Ramos (cell line): ENCODE results near the gene RCBTB2.
"Not testable (repeated sequence)": the region's sequence is repeated elsewhere in the genome, so short reads cannot be mapped to it uniquely, and the experiment has no call there.

Experiments used
- in situ Hi-C: fragments of 300-500 bp; cut with MboI; formaldehyde crosslinking; loops from one replicate; pipeline ENCODE4 v1.14.3; 2022; ENCODE audit warnings: low sequenced_read_pairs; ENCODE audit not compliant: unreplicated experiment

The RCBTB2 gene

GRCh38 chr13:48476686-48477085 is 56.2 kb downstream of the RCBTB2 start:
- in situ Hi-C loops = no loop called here

DNA sequence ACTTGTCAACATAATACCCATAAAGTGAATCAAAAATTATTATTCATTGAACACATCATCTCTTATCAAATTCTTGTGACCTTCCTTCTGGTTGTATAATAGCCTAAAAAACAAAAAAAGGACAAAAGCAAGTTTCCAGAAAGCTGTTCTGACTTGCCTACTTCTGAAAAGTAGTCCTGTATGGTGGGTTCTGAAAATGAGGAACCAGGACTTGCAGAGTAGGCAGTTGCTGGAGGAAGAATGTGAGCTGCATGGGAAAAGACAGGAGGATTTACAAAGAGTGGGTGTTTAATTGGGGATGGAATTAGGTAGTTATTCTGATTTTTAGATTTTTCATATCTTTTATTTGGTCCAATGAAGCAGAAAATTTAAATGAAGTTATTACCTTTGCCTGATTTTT is 56.7 kb downstream of the RCBTB2 start:
- in situ Hi-C loops = no loop called here

GRCh38 chr13:48475230-48475629 is 57.6 kb downstream of the RCBTB2 start:
- in situ Hi-C loops = no loop called here

DNA sequence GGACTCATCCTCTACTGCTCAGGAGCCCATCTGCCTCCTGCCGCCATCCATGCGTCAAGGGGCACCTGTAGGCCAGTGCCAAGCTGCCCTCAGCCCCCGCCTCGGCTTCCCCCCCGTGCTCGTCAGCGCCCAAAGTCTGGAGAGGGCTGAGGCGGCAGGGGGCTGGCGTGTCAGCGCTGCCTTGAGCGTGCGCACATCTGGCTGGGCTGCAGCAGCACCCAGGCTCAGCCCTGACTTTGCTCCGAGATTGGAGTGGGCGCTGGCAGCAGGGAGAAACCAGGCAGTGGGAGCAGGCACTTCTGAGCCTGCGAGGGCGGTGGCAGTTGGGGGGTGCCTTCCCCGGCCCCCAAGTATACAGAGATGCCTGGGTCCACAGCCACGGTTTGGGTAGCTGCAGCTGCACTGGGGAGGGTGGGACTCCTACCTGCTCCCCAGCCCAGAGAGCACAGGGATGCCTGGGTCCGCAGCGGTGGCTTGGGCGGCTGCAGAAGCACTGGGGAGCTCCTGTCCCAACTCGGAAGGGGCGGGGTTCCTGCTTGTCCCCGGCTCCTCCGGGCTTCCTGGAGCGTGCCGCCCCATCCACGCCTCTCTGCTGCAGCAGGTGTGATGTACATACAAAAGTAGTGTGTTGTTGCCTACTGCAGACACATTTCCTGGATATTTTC is 75.2 kb downstream of the RCBTB2 start:
- in situ Hi-C loops = no loop called here

DNA sequence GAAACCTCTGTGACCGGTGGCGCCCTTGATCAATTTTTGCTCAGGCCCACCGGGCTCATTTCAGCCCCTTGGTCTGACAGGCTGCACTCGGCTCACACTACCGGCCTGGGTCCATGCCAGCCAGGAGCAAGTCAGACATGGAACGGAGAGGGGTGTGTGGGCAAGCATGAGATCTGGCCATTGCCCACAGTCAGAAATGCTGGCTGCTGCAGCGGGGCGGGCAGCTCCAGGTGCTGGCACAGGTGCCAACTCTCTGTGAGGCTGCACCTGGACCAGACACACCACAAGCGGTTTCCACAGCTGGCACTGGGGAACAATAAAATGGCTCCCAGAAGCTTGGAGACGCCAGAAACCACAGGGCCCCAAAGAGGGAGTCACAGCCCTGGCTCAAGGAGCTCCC is 76.3 kb downstream of the RCBTB2 start:
- in situ Hi-C loops = no loop called here

DNA sequence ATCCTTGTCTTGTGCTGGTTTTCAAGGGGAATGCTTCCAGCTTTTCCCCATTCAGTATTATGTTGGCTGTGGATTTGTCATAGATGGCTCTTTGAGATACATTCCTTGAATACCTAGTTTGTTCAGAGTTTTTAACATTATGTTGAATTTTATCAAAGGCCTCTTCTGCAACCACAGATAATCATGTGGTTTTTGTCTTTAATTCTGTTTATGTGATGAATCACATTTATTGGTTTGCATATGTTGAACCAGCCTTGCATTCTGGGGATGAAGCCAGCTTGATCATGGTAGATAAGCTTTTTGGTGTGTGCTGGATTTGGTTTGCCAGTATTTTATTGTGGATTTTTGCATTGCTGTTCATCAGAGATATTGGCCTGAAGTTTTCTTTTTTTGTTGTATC is 81.7 kb downstream of the RCBTB2 start:
- in situ Hi-C loops = not testable (repeated sequence)

DNA sequence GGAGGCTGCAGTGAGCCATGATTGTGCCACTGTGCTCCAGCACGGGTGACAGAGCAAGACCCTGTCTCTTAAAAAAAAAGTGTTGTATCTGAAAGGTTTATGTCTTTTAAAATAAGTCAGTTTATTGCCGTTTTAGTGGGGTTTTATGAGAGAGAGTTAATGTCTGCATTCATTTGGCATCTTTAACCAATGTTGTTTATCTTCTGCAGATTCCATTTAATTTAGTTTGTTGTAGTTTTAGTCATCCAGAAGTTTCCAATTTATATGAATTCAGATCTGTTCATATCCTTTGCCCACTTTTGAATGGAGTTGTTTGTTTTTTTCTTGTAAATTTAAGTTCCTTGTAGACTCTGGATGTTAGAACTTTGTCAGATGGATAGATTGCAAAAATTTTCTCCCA is 83.2 kb downstream of the RCBTB2 start:
- in situ Hi-C loops = no loop called here

DNA sequence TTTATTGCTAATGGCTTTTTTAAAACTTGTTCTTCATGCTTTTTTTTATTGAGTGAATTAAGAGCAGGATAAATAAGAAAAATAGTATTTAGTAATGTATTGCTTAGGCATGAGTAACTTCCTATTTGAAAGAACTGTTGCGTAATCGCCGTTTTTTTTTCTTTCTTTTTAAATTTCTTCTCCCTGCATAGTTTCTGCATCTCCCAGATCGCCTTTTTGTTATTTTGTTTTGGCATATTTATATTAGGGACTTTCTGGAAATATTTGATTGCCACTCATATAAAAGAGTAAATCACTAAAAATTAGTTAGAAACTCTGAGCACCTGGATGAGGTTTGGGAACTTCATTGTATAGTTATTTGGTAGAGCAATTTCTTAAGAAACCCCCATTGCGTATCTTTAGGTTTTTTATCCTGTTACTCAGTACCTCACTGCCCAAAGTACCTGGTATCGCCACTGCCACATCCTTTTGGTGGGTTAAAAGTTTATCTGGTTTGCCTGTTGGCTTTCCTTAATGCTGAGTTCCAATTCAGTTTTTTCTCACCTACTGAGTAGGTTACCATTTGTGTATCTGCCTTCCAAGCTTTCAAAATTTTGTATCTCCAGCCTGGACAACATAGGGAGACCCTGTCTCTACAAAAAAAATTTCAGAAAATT is 83.8 kb downstream of the RCBTB2 start:
- in situ Hi-C loops = no loop called here

DNA sequence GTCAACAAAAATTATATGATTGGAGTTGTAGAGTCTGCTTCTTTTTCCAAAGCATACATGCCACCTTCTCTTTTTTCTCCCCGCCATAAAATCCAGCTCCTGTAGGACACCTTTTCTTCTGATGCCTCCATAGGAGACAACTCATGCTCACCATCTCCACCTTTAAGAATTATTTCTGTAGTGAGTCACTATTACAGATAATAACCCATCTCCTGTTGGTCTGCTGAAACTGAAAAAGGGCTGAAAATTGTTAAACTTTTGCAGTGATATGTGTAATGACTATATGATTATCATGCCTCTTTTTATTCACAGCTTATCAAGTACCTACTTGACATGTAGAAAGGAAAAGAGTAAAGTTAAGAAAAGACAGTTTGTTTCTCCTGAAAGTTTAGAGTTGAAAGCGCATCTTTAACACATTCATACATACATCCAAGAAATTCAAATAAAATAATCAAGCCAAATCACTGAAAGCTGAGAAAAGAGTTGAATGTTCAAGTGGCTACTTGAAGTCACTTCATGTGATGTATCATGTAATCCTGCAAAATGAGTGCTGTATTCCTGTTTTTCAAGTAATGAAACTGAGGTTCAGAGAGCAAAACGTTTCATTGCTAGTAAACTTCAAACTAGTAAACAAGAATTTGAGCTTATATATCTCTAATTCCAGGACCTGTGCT is 84.5 kb downstream of the RCBTB2 start:
- in situ Hi-C loops = no loop called here

- in situ Hi-C loops = no loop called here
Observed at GRCh38 chr13:48446464-48446863, 86.4 kb downstream of the RCBTB2 start.

DNA sequence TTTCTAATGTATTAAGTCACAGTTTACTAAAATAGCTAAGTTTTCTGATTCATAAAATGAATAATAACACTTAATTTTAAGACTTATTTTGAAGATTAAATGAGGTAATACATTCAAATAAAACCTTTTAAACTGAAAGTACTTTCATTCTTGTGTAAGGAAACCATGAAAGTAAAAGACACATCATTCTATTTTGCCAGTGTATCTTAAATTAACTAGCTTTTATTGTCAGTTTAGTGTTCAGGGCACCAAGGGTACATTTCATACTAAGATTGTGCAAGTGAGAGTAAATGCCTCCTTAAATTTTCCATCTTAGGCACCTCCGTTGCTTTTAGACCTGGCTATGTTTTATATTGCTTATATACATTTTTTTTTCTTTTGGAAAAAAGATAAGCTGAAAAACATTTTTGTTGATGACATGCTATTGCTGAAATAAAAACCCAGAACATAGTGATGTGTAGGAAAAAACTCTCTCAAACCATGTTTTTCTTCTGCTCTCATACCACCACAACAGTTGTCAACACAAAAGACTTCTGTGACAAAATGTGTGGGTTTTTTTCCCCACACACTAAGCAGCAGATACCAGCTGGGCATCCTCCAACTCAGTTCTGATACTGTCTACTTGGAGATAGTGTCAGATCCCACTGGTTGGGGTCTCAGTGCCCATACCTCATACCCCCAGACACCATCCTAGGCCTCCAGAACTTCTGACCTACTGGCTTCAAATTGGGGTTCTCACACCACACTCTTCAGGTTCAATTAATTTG is 89.3 kb downstream of the RCBTB2 start:
- in situ Hi-C loops = no loop called here
